Measurements from ENCODE around the gene AKT1S1.

AKT1S1 gene

DNA sequence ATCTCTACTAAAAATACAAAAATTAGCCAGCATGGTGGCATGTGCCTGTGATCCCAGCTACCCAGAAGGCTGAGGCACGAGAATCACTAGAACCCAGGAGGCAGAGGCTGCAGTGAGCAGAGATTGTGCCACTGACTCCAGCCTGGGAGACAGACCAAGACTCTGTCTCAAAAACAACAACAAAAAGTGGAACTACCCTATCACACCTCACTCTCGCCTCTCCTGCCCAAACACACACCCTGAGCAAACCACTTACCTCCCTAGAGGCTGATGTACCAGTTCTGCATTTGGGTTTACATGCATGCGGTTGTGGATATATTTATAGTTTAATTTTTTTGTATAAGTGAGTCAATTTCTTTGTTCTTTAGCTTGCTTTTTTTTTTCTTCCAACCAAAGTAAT, 33.9 kb downstream of the AKT1S1 start:
- Histone ChIP-seq H3K9me3 (no peaks in the 10 kb centered on the region), H3K4me3 (no peak overlapping the region), H3K36me3 (peaks cover 17 to 27% (median 19%) of the 10 kb centered on the region in 3 donors), H3K27me3 (no peaks in the 10 kb centered on the region), H3K27ac (no peak overlapping the region), H3K4me1 (no peaks in the 10 kb centered on the region)
- no peak for DNase-seq
- intact Hi-C loops (cut with DNase I; ENCODE audit: low total_unique reads) = no loop called here
- TF ChIP-seq, protein P1, sequence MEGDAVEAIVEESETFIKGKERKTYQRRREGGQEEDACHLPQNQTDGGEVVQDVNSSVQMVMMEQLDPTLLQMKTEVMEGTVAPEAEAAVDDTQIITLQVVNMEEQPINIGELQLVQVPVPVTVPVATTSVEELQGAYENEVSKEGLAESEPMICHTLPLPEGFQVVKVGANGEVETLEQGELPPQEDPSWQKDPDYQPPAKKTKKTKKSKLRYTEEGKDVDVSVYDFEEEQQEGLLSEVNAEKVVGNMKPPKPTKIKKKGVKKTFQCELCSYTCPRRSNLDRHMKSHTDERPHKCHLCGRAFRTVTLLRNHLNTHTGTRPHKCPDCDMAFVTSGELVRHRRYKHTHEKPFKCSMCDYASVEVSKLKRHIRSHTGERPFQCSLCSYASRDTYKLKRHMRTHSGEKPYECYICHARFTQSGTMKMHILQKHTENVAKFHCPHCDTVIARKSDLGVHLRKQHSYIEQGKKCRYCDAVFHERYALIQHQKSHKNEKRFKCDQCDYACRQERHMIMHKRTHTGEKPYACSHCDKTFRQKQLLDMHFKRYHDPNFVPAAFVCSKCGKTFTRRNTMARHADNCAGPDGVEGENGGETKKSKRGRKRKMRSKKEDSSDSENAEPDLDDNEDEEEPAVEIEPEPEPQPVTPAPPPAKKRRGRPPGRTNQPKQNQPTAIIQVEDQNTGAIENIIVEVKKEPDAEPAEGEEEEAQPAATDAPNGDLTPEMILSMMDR (IDR thresholded peaks at IDR 0.05) = no peak

DNA sequence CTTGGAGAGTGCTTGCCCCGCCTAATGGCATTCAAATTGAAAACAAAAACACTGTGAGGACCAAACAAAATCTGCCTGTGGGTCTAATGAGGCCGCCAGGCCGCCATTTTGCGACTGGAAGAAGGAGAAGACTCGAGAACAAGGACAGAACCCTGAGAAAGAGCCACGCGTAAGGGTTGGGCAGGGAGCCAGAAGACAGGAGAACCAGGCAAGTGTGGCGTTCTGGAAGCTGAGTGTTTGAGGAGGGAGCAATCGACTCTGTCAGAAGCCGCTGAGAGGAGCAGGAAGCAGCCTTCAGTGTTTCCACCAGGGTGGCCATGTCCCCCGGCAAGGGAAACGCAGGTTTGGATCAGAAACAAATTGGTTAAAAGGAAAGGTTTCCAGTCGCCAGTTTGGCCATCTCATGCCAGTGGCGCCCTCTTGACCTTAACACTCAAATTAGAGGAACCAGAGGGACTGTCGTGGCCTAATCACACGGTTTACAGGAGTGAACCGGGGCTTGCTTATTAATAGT, 36.4 kb downstream of the AKT1S1 start:
- Histone ChIP-seq H3K4me1 (no peaks in the 10 kb centered on the region), H3K36me3 (peaks cover 37 to 52% (median 43%) of the 10 kb centered on the region in 3 donors), H3K4me3 (no peak overlapping the region), H3K27me3 (no peaks in the 10 kb centered on the region), H3K9me3 (no peaks in the 10 kb centered on the region), H3K27ac (no peak overlapping the region)
- intact Hi-C loops (cut with DNase I; ENCODE audit: low total_unique reads) = no loop called here
- no peak for DNase-seq
- TF ChIP-seq, protein P1 (IDR thresholded peaks at IDR 0.05) = no peak

DNA sequence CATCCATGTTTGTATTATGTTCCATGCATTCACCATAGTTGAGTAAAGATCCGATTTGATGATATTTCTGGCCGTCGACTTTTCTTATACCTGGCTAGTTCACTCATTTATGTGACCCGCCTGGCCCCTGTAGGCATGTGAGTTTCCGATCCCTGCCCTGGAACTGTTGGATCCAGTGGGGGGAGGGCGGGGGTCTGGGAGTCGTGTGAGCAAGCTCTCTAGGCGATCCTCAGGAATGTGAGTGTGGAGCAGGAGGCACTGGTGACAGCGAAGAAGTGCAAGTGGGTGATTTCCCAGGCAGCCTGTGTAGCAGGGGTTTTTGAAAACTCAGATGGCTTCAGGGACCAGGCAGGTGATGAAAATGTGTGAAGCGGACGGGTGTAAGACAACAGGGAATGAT, 36.8 kb downstream of the AKT1S1 start:
- H3K9me3 ChIP-seq = no peaks in the 10 kb centered on the region
- TF ChIP-seq, protein P1 (IDR thresholded peaks at IDR 0.05) = no peak
- H3K36me3 ChIP-seq = peaks cover 40 to 57% (median 48%) of the 10 kb centered on the region in 3 donors
- no peak overlapping the region for H3K4me3 ChIP-seq
- H3K27ac ChIP-seq = no peak overlapping the region
- no peak for DNase-seq
- intact Hi-C loops (cut with DNase I; ENCODE audit: low total_unique reads) = no loop called here
- H3K4me1 ChIP-seq = no peaks in the 10 kb centered on the region
- no peaks in the 10 kb centered on the region for H3K27me3 ChIP-seq

DNA sequence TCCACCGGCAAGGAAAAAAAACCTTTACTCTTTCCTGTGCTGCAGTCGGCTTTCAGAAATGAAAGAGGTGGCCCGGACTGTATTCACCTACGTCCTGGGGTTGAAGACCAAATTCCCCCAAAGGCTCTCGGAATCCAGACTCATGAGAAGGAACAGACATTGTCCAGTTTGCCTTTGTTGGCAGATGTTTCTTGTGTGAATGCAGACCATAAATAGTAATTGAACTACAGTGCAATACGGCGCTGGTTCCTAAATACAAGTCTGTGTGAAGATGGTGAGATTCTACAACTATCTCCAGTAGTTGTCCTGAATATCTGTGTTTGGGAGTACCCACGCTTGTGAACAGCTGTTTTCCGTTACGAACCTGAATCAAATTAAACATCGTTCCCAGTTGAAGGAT, 37.4 kb downstream of the AKT1S1 start:
- Histone ChIP-seq H3K4me3 (no peak overlapping the region), H3K27ac (no peak overlapping the region), H3K9me3 (no peaks in the 10 kb centered on the region), H3K36me3 (peaks cover 45 to 63% (median 54%) of the 10 kb centered on the region in 3 donors), H3K4me1 (no peaks in the 10 kb centered on the region), H3K27me3 (no peaks in the 10 kb centered on the region)
- no peak for DNase-seq
- TF ChIP-seq, protein P1 (IDR thresholded peaks at IDR 0.05) = no peak
- intact Hi-C loops (cut with DNase I; ENCODE audit: low total_unique reads) = loop anchor here (5.0 kb wide), 1 partner anchor 318 kb away; no protein-coding TSS in a partner anchor

DNA sequence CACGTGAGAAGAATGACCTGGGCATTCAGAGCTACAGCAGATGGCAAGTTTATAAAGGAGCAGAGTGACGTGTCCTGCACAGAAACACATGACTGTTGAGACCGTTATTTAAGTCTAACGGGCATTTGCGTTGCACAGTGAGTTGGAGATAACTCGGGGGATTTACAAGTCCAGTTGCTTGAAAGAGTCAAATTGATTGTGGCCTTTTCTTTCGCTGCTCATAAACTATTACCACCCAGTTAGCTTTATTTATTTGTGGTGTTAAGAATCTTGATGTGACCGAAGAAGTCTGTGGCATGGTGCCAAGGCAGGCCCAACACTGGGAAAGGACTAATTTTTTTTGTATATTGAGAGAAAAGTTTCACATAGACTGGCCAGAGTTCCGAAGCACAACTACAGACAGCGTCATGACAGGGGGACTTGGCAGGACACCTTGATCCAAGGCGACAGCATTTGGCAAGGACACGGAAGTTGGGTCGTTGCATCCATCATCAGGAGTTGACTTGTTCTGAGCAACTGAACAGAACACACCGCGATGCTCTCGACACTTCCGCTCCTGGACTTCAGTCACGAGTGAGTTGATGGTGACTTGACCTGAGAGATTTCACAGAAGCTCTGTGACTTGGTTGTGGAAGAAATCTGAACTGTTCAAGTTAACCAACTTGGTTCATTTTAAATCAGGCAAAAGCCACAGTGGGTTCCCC, 38.1 kb downstream of the AKT1S1 start:
- no peaks in the 10 kb centered on the region for H3K27me3 ChIP-seq
- H3K36me3 ChIP-seq = peaks cover 51 to 70% (median 61%) of the 10 kb centered on the region in 3 donors
- H3K27ac ChIP-seq = no peak overlapping the region
- no peak for DNase-seq
- no peak overlapping the region for H3K4me3 ChIP-seq
- H3K9me3 ChIP-seq = no peaks in the 10 kb centered on the region
- no peaks in the 10 kb centered on the region for H3K4me1 ChIP-seq
- TF ChIP-seq, protein P1 (IDR thresholded peaks at IDR 0.05) = no peak
- intact Hi-C loops (cut with DNase I; ENCODE audit: low total_unique reads) = loop anchor here (5.0 kb wide), 1 partner anchor 318 kb away; no protein-coding TSS in a partner anchor

Measured in tibial artery (tissue), 4 donors.